IMR-90 (cell line): ENCODE measurements around the gene KIF9. TPM values are rescaled to one million over a fixed set of nuclear protein-coding genes. Genes with fewer than 3 reads are reported as not detected.

Experiments used
- ATAC-seq: fragments of 200-7000 bp; cut with Tn5 transposase; 2 replicates; pipeline ENCODE4 v1.9.1; 2020; ENCODE audit warnings: low read depth, mild to moderate bottlenecking, moderate library complexity
- BruUV-seq: library from RNA; stranded (reverse); fragments of 400-500 nt; replicated peaks from 2 replicates; lab custom pipeline; 2021; lab: Mats Ljungman, UMichigan
- CTCF ChIA-PET: fragments of 300-600 bp; formaldehyde crosslinking; extraction: SDS; loops from one replicate; lab custom pipeline; 2021; ENCODE audit warnings: antibody characterized with exemption; lab: Yijun Ruan, JAX
- POLR2A ChIA-PET: fragments of 300-600 bp; sonication (Branson Sonifier 250); formaldehyde crosslinking; loops from one replicate; lab custom pipeline; 2022; ENCODE audit warnings: antibody characterized with exemption; ENCODE audit not compliant: unreplicated experiment; lab: Charles Lee
- DNase-seq: peaks from one replicate; pipeline ENCODE4 v3.0.0; 2013
- H2AFZ ChIP-seq: replicated peaks from 2 replicates; pipeline ENCODE3; 2013; ENCODE audit warnings: low read length, mild to moderate bottlenecking; ENCODE audit not compliant: poor library complexity
- H2AK5ac ChIP-seq: 2 replicates; pipeline ENCODE4 v1.6.1; 2013; ENCODE audit warnings: low read depth, low read length, inconsistent platforms
- H2AK9ac ChIP-seq: replicated peaks from 2 replicates; pipeline ENCODE3; 2013; ENCODE audit warnings: mild to moderate bottlenecking, low read depth, low read length, moderate library complexity; ENCODE audit not compliant: poor library complexity
- H2BK120ac ChIP-seq: 2 replicates; pipeline ENCODE4 v1.6.1; 2013; ENCODE audit warnings: low read depth, low read length, inconsistent platforms
- H2BK15ac ChIP-seq: 3 replicates; pipeline ENCODE4 v1.6.1; 2013; ENCODE audit warnings: low read depth, low read length, inconsistent platforms
- H2BK20ac ChIP-seq: 2 replicates; pipeline ENCODE4 v1.6.1; 2013; ENCODE audit warnings: low read depth, mild to moderate bottlenecking, inconsistent platforms, low read length, moderate library complexity
- H2BK5ac ChIP-seq: 2 replicates; pipeline ENCODE4 v1.6.1; 2013; ENCODE audit warnings: mild to moderate bottlenecking, low read depth, low read length, inconsistent platforms; ENCODE audit not compliant: poor library complexity, severe bottlenecking
- H3K14ac ChIP-seq: replicated peaks from 2 replicates; pipeline ENCODE4 v1.6.1; 2013; ENCODE audit warnings: low read depth, low read length, inconsistent platforms
- H3K18ac ChIP-seq: 2 replicates; pipeline ENCODE4 v1.6.1; 2013; ENCODE audit warnings: low read depth, low read length, control low read depth
- H3K23ac ChIP-seq: 2 replicates; pipeline ENCODE4 v1.6.1; 2013; ENCODE audit warnings: low read depth, low read length, inconsistent platforms
- H3K27ac ChIP-seq: 2 replicates; pipeline ENCODE4 v1.5.1; 2013; ENCODE audit warnings: mild to moderate bottlenecking, control low read depth, low read length; ENCODE audit not compliant: insufficient read depth
- H3K27me3 ChIP-seq: 2 replicates; pipeline ENCODE4 v1.6.1; 2013; ENCODE audit warnings: low read length; ENCODE audit not compliant: control insufficient read depth, insufficient read depth
- H3K36me3 ChIP-seq: 2 replicates; pipeline ENCODE4 v1.6.1; 2013; ENCODE audit warnings: low read length, mixed read lengths; ENCODE audit not compliant: control insufficient read depth, insufficient read depth
- H3K4ac ChIP-seq: 2 replicates; pipeline ENCODE4 v1.6.1; 2013; ENCODE audit warnings: low read depth, low read length, inconsistent platforms
- H3K4me1 ChIP-seq: 2 replicates; pipeline ENCODE4 v1.6.1; 2013; ENCODE audit warnings: low read length, mixed read lengths; ENCODE audit not compliant: control insufficient read depth, insufficient read depth
- H3K4me2 ChIP-seq: 2 replicates; pipeline ENCODE4 v1.6.1; 2013; ENCODE audit warnings: low read depth, mild to moderate bottlenecking, control low read depth, low read length, moderate library complexity
- H3K4me3 ChIP-seq: 2 replicates; pipeline ENCODE4 v1.5.1; 2013; ENCODE audit warnings: low read depth, mild to moderate bottlenecking, control low read depth, low read length, moderate library complexity; ENCODE audit not compliant: insufficient read depth
- H3K56ac ChIP-seq: 2 replicates; pipeline ENCODE4 v1.6.1; 2013; ENCODE audit warnings: low read length, inconsistent platforms; ENCODE audit not compliant: insufficient read depth; ENCODE audit errors: extremely low read depth
- H3K79me1 ChIP-seq, 2 experiments: 2 replicates each; pipeline ENCODE4 v1.6.1; 2013; ENCODE audit warnings: low read length in 2 of 2, inconsistent platforms in 1 of 2, low read depth in 1 of 2
- H3K9ac ChIP-seq: 2 replicates; pipeline ENCODE4 v1.6.1; 2013; ENCODE audit warnings: low read depth, low read length, control low read depth
- H3K9me1 ChIP-seq: 2 replicates; pipeline ENCODE4 v1.6.1; 2013; ENCODE audit warnings: low read length, inconsistent platforms; ENCODE audit not compliant: insufficient read depth
- H3K9me3 ChIP-seq: 2 replicates; pipeline ENCODE4 v1.6.1; 2013; ENCODE audit warnings: low read length; ENCODE audit not compliant: control insufficient read depth, insufficient read depth
- H4K20me1 ChIP-seq: 2 replicates; pipeline ENCODE4 v1.6.1; 2013; ENCODE audit warnings: low read length, inconsistent platforms; ENCODE audit not compliant: insufficient read depth
- H4K5ac ChIP-seq: 2 replicates; pipeline ENCODE4 v1.6.1; 2013; ENCODE audit warnings: mild to moderate bottlenecking, low read depth, low read length, control low read depth
- H4K8ac ChIP-seq, 2 experiments: 2 replicates each; pipeline ENCODE4 v1.6.1; 2013; ENCODE audit warnings: low read depth in 2 of 2, low read length in 2 of 2, control low read depth in 1 of 2, inconsistent platforms in 1 of 2
- H4K91ac ChIP-seq: 2 replicates; pipeline ENCODE4 v1.6.1; 2013; ENCODE audit warnings: low read depth, low read length, inconsistent platforms; ENCODE audit not compliant: insufficient read depth
- BHLHE40 ChIP-seq: fragments of 150-350 bp; IDR thresholded peaks from 2 replicates; pipeline ENCODE4 v1.6.1; 2016; ENCODE audit warnings: mild to moderate bottlenecking, low read depth, low read length
- CEBPB ChIP-seq: IDR thresholded peaks from 2 replicates; pipeline ENCODE4 v1.6.1; 2012; ENCODE audit warnings: low read depth, low read length, improper control_type of control experiment
- CHD1 ChIP-seq: IDR thresholded peaks from 2 replicates; pipeline ENCODE4 v1.6.1; 2012; ENCODE audit warnings: low read depth, low read length, improper control_type of control experiment
- CTCF ChIP-seq: conservative IDR thresholded peaks from 2 replicates; pipeline ENCODE4 v1.5.1; 2012; ENCODE audit warnings: mild to moderate bottlenecking, low read depth, low read length, improper control_type of control experiment
- ELK1 ChIP-seq: fragments of 150-350 bp; IDR thresholded peaks from 2 replicates; pipeline ENCODE4 v1.6.1; 2016; ENCODE audit warnings: low read depth, mild to moderate bottlenecking, low read length, moderate library complexity, borderline replicate concordance
- FOS ChIP-seq: fragments of 150-350 bp; IDR thresholded peaks from 2 replicates; pipeline ENCODE4 v1.6.1; 2016; ENCODE audit warnings: low read depth, low read length
- MAFK ChIP-seq: IDR thresholded peaks from 2 replicates; pipeline ENCODE4 v1.6.1; 2012; ENCODE audit warnings: low read depth, low read length, improper control_type of control experiment
- MAZ ChIP-seq: IDR thresholded peaks from 2 replicates; pipeline ENCODE4 v1.6.1; 2012; ENCODE audit warnings: low read depth, mild to moderate bottlenecking, low read length, improper control_type of control experiment, moderate library complexity, borderline replicate concordance
- MXI1 ChIP-seq: IDR thresholded peaks from 2 replicates; pipeline ENCODE4 v1.6.1; 2012; ENCODE audit warnings: low read depth, mild to moderate bottlenecking, low read length, moderate library complexity, borderline replicate concordance
- NFE2L2 ChIP-seq: fragments of 150-350 bp; IDR thresholded peaks from 2 replicates; pipeline ENCODE4 v1.6.1; 2016; ENCODE audit warnings: low read depth, mild to moderate bottlenecking, low read length
- POLR2A ChIP-seq: IDR thresholded peaks from 2 replicates; pipeline ENCODE4 v1.6.1; 2012; ENCODE audit warnings: mild to moderate bottlenecking, low read depth, low read length
- RAD21 ChIP-seq: IDR thresholded peaks from 2 replicates; pipeline ENCODE4 v1.6.1; 2012; ENCODE audit warnings: low read length, improper control_type of control experiment
- RCOR1 ChIP-seq: IDR thresholded peaks from 2 replicates; pipeline ENCODE4 v1.6.1; 2012; ENCODE audit warnings: mild to moderate bottlenecking, low read length, improper control_type of control experiment; ENCODE audit not compliant: insufficient replicate concordance
- RFX5 ChIP-seq: IDR thresholded peaks from 2 replicates; pipeline ENCODE4 v1.8.0; 2012; ENCODE audit warnings: low read depth, mild to moderate bottlenecking, low read length, moderate library complexity
- SMC3 ChIP-seq: fragments of 150-350 bp; IDR thresholded peaks from 2 replicates; pipeline ENCODE4 v1.6.1; 2016; ENCODE audit warnings: low read depth, mild to moderate bottlenecking, antibody characterized with exemption, low read length, moderate library complexity
- USF2 ChIP-seq: fragments of 150-350 bp; IDR thresholded peaks from 2 replicates; pipeline ENCODE4 v1.6.1; 2017; ENCODE audit warnings: mild to moderate bottlenecking, antibody characterized with exemption, low read length, low read depth
- WGBS, 2 experiments: methylation state at CpG; one replicate each; pipeline versions ENCODE4 v1.1.5 to v1.1.7; 2013; ENCODE audit warnings: missing lambda C conversion rate in 2 of 2; ENCODE audit not compliant: insufficient read length in 1 of 2; ENCODE audit errors: extremely low coverage in 2 of 2; 5-methylcytosine and 5-hydroxymethylcytosine counted together
- dilution Hi-C: fragments of 300-500 bp; cut with HindIII; formaldehyde crosslinking; loops from one replicate; pipeline ENCODE4 v1.14.3; 2018; ENCODE audit warnings: low sequenced_read_pairs; ENCODE audit not compliant: unreplicated experiment
- in situ Hi-C: fragments of 300-500 bp; cut with MboI; formaldehyde crosslinking; loops from 3 replicates; pipeline ENCODE4 v1.14.3; 2019; ENCODE audit warnings: low sequenced_read_pairs, inconsistent platforms, mixed read lengths
- intact Hi-C: fragments of 100-400 bp; cut with micrococcal nuclease; formaldehyde crosslinking; loops from 2 replicates; pipeline ENCODE4 v1.10.0; 2022
- polyA plus RNA-seq, 3 experiments: library from polyadenylated mRNA; depleted of rRNA; stranded (reverse); fragments of >200 nt; gene quantifications; 2 replicates each; pipeline ENCODE4 v1.2.3, GENCODE V29; 2012; ENCODE audit warnings: low replicate concordance in 1 of 3
- total RNA-seq: library from RNA; depleted of rRNA; stranded (reverse); fragments of >200 nt; gene quantifications from 2 replicates; pipeline ENCODE4 v1.2.3, GENCODE V29; 2012

Gene KIF9
- total and polyA plus RNA-seq, 2 of the 4 experiments (the other 2 are of a cell fraction): 1.8 to 5.0 TPM

- ChIA-PET CTCF (no interaction called here), POLR2A (no interaction called here)
- Histone ChIP-seq H3K9me3 (no peaks in the 10 kb centered on the region), H3K4me3 (no peak overlapping the region), H2BK5ac (no peak overlapping the region), H4K8ac (no peak overlapping the region), H3K79me1 (no peaks in the 10 kb centered on the region), H3K4me1 (no peaks in the 10 kb centered on the region), H3K36me3 (no peaks in the 10 kb centered on the region), H4K91ac (no peak overlapping the region), H3K18ac (no peak overlapping the region), H3K27ac (no peak overlapping the region), H2AFZ (peak overlapping the region; percentile 26), H2AK9ac (no peak overlapping the region), H3K4ac (no peak overlapping the region), H3K56ac (no peak overlapping the region), H2BK20ac (no peak overlapping the region), H2BK120ac (no peak overlapping the region), H3K9me1 (no peaks in the 10 kb centered on the region; the same call in 1 of the 2 replicates), H3K4me2 (peak overlapping the region; percentile 13; the same call in 1 of the 2 replicates), H3K27me3 (no peaks in the 10 kb centered on the region), H3K14ac (no peak overlapping the region), H3K9ac (no peak overlapping the region), H4K20me1 (no peaks in the 10 kb centered on the region), H3K23ac (no peak overlapping the region), H4K5ac (no peak overlapping the region), H2BK15ac (no peak overlapping the region), H2AK5ac (no peak overlapping the region)
- peak; percentile 49 for ATAC-seq
- BruUV-seq: no TSS peak
- 100% methylated on average over 2 of the region's 7 CpGs; no CpG with 5 or more reads in 1 of the 2 experiments for WGBS, 2 experiments
- TF ChIP-seq RFX5 (no peak), FOS (no peak), RCOR1 (no peak), CTCF (no peak), NFE2L2 (no peak), POLR2A (no peak), USF2 (no peak), MAFK (no peak), CHD1 (no peak), SMC3 (no peak), CEBPB (no peak), MXI1 (no peak), MAZ (no peak), ELK1 (no peak), BHLHE40 (no peak), RAD21 (no peak)
- intact Hi-C loops: no loop called here
- dilution Hi-C loops: no loop called here
- in situ Hi-C loops: no loop called here
- DNase-seq: no peak
Observed at GRCh38 chr3:47227678-47228077, 54.9 kb downstream of the KIF9 start.
